CD4-positive, alpha-beta T cell treated with Interleukin-12 subunit alpha and Interleukin-12 subunit beta, for 1 hour (primary cell): ENCODE data around the gene CAMTA1.

Experiments
- DNase-seq: peaks from one replicate; pipeline ENCODE4 v3.0.0-alpha.2; 2020

The CAMTA1 gene

DNA sequence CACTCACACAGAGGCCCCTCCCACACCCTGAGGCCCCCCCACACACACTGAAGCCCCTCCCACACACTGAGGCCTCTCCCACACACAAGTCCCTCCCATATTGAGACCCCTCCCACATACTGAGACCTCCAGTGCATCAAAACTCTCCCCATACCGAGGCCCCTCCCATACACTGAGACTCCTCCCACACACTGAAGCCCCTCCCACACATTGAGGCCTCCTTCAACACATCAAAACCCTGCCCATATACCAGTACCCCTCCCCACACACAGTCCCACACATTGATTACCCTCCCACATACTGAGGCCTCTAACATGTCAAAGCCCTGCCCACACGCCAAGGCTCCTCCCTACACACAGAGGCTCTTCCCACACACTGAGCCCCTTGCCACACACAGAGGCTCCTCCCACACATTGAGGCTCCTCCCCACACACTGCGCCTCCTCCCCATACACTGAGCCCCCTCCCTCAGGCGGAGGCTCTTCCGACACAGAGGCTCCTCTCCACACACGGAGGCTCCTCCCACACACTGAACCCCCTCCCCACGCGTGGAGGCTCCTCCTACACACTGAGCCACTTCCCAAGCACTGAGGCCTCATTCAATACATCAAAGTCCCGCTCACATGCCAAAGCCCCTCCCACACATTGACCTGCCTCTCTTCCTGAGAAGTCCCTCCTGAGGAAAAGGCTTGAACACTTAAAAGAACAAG lies 392.3 kb downstream of the CAMTA1 start:
- DNase-seq, result no peak

DNA sequence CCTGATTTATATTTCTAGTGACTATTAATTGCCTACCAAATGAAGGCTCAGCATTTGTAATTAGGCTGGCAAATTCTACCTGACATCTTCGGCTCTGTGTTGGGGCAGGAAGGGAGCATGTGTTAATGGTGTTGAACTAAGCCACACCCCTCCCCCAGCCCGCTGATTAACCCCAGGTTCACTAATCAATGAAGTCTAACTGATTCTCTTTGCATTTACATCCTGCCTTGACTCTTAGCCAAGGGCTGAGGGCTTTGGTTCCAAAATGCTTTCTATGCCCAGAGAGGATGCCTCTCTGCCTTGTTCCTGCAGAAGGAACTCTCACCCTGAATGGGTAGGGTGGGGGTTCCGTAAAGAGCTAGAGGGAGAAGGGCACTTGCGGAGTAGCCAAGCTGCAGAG lies 393.1 kb downstream of the CAMTA1 start:
- DNase-seq, result no peak

DNA sequence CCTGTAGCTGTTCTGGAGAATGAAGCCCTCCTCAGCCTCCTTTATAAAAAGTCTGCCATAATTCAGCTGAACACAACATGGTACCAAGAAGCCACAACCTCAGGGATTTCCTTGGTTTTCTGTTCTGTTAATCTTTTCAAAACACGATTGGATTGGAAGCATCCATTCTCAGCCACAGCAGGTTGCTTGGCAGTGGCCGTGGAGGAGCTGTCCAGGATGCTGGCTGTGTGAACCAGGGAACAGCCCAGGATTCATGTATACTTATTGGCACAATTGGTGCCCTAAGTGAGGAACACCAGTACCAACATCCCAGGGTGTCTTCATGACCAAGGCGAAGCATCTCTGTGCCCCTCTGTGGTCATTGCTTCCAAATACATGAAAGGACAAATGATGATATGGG lies 393.5 kb downstream of the CAMTA1 start:
- no peak for DNase-seq

DNA sequence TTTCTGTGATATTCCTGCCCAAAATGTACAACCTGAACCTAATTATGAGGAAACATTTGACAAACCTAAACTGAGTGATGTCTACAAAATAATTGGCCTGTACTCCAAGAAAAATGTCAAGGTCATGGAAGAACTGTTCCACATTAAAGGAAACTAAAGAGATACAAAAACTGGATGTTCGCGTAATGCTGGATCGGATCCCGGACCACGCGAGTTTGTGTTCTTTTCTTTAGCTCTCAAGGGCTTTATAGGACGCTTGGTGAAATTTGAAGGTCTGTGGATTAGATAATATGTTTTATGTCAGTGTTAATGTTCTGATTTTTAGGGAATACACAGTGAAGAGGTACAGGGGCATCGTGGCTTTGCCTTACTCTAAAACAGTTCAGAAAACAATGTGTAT lies 400.5 kb downstream of the CAMTA1 start:
- no peak for DNase-seq

DNA sequence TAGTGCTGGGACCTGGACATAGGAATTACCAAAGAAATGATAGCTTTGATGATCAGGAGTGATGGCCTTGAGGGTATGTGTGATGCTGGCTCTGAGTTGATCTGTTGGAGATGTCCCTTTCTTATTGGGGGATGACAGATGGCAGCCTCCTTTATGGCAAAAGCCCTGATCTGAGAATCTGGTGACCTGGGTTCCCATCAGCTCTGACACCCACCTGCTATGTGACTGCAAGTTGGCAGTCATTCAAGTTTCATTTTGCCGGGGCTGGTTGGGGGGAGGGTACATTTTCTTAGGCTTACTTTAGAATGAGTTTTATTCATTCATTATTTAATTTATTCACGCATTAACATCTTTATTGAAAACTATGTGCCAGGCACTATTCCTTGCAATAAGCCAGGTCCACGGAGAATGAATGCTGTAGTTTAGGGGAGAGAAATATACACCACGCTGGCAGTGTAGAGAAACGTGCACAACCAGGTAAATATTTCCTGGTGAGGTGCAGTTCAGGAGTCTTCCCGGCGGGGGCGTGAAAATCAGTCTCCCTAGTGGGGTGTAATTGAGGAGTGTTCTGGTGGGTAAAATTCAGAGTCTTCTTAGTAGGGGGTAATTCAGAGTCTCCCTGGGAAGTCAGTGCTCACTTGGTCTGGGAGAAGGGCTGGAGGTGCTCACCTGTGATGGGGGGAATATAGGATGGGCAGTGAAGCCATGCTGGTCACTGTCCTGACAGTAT lies 401.3 kb downstream of the CAMTA1 start:
- DNase-seq, result no peak

DNA sequence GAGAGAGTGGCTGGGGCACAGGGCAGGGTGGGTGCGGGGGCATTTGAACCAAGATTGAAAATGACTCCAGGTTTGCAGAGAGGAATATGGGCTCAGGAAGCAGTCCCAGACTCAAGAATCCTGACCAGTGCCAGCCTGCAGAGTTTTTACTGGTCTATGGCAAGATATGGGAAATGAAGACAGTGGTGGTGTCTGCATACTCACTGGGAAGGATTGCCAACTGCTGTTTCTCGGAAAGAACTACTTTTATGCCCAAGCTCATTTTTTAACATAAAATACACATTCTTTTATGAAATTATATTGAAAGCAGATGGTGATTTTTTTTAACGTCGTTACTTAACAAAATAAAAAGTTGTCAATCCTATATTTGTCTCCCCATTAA lies 401.8 kb downstream of the CAMTA1 start:
- no peak for DNase-seq

DNA sequence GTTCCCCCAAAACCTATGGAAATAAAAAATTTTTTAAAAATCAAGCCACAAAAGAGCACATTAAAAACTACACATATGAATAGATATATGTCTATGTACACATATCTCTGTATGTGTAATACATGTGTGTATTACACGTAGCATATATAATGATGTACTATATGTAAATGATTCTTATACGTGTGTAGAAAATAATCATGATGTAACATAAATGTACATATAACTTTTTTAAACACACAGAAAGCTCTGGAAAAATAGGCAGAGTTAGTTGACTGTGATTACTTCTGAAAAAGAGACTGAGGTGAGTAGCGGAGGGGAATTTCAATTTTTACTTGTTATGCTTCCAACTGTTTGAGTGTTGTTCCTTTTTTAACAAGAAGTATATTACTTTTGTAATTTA lies 405.0 kb downstream of the CAMTA1 start:
- no peak for DNase-seq

DNA sequence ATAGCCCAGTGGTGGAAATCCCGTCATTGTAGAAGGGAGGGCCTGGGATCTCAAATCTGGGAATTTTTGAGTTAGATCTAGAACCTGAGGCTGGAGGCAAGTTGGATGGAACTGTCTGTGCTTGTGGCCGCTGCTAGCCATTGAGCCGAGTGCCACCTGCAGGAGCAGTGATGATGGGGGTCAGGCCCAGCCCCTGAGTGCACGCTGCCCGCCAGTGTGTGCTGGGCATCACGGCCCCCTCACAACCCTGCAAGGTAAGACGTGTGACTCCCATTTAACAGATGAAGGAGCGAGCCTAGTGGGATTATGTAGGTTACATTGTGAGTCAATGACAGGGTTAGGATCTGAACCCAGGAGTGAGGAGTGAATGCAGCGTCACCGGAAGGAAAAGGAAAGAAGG lies 407.2 kb downstream of the CAMTA1 start:
- no peak for DNase-seq

DNA sequence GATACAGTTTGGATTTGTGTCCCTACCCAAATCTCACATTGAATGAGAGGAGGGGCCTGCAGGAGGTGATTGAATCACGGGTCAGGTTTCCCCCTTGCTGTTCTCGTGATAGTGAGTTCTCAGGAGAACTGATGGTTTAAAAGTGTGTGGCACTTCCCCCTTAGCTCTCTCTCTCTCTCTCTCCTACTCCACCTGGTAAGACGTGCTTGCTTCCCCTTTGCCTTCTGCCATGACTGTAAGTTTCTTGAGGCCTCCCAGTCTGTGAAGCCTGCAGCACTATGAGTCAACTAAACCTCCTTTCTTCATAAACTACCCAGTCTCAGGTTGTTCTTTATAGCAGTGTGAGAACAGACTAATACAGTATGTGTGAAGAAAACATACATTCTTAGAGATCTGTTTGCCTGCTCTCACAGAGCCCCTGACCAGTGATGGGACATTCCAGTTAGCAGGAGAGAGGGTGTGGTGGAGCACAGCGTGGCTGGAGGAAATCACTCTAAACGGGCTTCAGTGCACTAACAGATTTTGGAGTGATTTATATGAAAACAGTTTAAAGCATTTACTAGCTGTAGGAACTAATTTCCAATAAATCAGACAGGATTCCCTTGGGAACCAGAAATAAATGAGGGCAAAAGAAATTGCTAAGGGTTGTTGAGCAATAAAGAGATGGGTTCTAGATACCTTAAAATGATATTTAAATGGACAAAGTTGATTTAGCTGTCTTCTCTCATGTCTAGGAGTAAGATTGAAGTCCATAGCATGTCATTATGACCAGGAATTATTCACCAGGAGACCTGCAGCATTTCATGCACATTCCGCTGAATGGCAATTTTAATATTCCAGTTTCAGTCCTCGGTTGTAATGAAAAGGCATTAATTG lies 411.0 kb downstream of the CAMTA1 start:
- no peak for DNase-seq

DNA sequence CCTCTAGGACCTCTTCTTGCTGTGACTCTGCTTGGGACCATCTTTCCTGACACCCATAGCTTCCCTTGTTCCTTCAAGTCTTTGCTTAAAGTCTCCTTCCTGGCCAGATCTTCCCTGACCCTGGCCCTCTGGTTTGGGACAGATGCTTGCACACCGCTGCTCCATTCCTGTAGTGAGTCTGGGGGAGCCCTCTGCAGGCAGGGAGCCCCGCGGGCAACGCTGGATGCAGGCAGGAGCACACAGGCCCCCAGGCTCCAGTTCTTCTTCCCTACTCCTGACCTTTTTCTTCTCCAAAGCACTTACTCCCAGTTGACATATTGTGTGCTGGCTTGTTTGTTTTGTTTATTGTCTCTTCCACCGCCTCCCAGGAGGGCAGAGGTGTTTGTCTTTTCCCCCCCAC lies 413.4 kb downstream of the CAMTA1 start:
- DNase-seq, result no peak

DNA sequence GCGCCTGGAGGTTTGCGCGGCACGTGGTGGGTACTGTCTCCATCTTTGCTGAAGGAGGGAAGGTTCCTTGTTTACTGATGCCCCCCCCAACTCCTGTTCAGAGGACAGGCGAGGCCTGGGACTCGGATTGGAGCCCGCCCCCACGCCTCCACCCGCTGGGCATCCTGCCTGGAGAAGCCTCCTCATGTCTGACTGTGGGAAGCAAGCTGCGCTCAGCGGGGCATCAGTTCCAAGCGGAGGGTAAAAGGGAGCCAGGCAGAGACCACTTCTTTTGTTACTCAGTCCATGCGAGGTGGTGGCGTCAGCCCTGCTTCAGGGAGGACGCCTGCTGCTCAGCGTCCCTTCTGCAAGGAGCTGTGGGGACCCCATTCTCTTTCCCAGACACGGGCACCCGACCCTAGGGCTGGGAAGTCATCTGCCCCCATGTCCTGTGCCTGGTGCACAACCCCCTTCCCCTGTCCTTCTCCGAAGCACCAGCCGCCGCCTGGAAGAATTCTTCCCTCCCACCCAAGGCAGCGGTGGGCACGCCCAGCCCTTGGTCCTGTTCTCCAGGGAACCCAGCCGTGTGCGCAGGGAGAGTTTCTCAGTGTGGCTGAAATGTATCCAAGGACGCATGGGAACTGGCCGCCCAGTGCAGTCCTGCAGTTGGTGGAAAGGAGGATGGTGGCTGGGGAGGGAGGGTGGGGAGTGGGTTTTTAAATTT lies 414.0 kb downstream of the CAMTA1 start:
- DNase-seq, result no peak

DNA sequence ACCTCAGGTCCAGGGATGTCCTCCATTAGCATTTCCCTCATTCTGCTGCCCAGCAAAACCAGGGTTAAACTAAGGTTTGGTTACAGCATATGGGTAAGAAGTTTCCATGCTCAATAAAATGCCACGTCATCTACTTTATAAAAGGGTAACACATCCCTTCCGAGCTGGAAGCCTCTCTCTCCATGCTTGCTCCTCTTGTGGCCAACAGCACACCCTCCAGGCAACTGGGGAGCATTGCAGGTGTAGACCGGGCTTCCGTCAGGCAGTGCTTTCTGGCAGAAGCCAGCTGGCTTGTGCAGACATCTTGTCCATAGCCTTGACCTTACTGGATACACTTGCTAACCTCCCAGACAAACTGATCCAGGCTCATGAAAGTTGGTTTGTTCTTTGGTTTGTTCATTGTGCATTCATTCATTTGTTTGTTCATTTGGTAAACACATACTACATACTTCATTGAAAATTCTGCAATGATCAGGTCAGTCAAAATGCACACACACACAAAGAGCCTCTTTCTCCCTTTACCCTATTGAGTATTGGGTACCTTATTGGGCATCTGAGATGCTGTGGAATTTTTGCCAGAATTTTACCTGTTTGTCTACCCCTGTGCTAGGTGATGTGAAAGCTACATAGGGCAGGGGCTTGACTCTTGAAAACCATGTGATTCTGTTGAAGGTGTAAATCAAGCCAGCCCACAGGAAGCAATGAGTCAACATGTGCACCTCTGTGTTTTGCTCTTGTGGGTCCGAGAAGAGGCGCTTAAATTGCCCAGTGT lies 422.8 kb downstream of the CAMTA1 start:
- DNase-seq, result no peak

DNA sequence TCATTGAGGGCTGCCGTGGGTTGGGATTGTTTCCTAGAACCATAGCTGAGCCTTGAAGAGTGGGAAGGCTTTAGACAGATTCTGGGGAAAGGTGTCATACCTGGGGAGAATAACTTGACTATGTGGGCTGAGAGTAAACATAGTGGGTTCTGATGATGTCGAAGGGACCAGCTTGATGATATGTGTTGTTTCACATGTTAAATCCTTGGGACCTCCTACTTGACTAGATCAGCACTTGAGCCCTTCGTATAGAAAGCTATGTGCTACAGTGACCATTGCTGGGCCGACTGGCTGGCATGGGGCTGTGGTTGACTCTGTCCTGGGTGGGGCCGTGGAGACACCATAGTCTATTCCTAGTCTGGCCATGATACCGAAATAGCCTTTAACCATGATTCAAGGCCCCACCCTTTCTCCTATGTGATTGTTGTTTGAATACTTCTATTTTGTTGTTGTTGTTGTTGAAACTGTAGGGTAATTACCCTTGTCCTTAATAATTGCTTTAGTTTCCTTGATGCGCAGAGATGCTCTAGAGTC lies 423.5 kb downstream of the CAMTA1 start:
- no peak for DNase-seq

DNA sequence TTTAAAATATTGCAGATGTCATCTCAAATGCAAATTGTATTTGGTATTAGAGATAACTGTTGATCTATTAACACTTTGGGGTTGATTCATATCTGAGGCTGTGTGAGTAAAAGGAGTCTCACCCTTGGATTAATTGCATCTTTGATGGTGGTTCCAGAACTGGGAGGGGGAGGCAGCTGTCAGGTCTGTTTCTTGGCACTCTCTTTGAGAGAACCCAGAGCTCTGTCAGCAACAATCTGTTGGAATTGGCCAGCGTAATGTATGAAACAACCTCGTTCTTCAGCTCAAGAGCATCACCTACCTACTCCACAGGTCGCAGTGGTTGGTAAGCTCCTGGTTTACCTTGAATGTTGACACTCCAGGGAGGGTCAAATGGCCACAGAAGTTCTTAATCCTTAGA lies 424.1 kb downstream of the CAMTA1 start:
- no peak for DNase-seq

DNA sequence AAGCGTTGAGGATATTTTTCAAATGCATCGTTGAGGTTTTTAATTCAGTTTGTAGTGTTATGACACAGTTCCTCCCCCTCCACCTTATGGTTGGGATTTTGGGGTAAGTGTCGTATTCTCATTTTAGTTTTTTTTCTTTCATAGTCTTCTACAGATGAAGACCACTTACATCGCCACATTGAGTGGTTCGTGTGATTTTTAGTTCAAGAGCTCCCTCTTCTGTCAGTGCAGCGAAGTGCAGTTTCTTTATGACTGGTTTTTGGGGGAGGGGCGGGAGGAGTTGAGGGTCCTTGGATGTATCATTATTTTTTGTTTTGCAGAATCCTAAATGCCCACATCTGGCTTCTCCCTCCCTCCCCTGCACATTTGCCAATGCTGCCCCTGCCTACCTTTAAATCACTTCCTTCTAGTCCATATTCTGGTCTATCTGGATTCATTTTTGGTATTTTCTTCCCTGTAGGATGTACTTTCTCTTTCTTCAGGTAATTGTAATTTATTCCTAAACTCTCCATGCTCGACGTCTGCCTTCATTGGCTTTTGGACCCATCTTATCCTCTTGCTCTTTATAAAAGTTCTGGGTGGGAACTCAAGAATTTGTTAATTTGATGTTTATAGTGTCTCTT lies 433.1 kb downstream of the CAMTA1 start:
- DNase-seq, result peak; percentile 19

DNA sequence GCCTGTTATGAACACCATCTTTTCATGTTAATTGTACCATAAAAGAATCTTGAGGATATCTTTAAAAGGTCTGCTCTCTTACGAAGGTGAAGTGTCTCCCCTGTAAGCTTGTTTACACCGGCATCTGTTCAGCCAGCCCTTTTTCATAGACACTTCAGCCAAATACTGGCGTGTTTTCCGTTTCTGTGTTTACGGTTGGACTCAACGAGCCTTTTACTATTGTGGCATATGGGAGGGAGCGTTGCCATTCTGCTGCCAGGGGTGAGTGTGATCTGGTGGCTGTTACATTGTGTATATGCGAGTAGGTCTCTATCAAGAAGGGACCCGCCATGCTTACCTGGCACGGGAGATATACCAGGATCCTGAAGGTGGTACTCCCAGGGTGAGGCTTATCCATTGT lies 433.8 kb downstream of the CAMTA1 start:
- no peak for DNase-seq

DNA sequence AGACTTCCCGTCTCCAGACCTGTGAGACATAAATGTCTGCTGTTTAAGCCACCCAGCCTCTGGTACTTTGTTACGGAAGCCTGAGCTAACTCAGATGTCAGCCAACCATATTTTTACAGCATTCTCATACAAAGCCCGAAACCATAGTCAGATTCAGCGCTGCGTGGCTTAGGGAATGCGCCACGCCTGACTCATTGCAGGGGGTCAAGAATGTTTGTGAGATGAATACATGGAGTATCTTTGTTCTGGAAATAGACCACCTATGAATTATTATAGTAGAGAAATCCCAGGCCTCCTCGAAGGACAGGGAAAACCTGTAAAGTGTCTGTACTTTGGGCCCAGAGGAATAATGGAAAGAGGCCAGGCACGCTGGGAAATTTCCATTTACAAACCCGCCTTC lies 434.8 kb downstream of the CAMTA1 start:
- DNase-seq, result no peak

DNA sequence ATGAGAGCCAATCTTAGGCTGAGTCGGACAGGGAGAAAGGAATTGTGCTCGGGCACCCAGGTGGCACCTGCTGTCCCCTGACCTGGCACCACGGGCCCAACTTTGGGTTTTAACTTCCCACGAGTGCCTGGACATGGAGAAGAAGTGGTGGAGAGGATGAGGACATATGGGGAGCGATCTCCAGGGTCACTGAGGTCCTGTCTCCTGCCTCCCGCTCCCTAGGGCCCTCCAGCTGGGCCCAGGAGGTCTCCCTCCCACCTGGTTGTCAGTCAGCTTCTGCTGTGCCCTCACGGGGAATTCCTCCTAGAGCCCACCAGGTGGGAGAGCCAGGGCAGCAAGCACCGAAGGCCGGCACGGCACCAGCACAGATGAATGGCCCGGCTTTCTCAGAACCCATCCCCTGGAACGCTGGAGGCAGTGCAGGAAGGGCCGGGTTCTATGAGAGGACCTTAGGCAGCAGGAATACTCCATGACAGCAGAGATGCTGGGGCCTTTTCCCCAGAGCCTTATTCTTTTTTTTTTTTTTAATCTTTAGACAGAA lies 435.5 kb downstream of the CAMTA1 start:
- DNase-seq, result no peak

DNA sequence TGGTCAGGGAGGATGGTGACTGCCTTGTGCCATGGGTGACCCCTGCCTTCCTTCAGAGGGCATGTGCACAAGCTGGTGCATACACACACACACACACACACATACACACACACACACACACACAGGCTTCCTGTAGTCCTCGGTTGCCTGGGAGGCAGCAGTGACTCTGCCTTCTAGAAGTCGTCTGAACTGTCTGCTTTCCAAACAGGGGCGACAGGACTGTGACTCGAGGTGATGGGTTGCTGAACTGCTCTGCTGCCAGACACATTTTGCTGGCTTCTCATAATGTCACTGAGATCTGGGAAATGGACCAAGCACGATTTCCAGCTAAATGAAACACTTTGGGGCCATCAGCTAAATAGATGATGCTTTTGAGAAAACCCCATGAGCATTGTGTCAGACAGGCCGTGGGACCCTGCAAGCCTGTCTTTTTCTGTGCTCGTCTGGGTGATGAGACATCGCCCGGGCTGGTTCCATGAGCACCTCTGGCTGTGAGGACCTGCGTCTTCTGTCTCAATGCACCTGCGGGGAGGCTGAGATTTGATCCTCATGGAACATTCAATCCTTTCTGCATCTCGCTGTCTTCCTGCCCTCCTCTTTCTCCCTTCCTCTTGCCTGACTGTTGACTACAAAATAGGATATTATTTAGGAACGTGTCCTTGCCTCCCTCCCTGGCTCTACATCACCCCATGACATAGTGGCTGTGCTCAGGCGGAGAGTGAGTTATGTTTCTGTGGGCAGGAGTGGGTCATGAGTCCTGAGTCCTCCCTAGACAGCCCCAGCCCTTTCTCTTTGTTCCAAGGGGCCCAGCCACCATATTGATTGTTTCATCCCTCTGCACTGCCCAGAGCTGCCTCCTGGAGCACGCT lies 436.8 kb downstream of the CAMTA1 start:
- no peak for DNase-seq

DNA sequence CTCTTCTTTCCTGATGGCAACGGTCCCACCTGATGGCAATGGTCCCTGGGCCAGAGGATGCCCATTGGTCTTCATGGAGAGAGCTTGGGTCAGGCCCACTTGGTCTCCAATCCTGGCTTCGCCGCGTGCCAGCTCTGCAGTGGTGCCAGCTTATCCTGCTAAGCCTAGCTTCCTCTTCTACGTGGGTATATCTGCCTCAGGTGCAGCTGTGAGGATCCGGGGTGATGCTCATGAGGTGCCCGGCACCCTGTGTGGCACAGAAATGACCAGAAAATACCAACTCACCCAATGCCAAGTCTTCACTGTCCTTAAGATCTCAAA lies 437.4 kb downstream of the CAMTA1 start:
- DNase-seq, result no peak
